ENCODE measurements around the gene ZBED3. TPM values are rescaled to one million over a fixed set of nuclear protein-coding genes. Genes with fewer than 3 reads are reported as not detected.

The ZBED3 gene, protein sequence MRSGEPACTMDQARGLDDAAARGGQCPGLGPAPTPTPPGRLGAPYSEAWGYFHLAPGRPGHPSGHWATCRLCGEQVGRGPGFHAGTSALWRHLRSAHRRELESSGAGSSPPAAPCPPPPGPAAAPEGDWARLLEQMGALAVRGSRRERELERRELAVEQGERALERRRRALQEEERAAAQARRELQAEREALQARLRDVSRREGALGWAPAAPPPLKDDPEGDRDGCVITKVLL
- 14.1 TPM for polyA plus RNA-seq (2012; ENCODE audit: insufficient read length, low read depth)

GRCh38 chr5:77086689-77087483 is at the start of gene ZBED3:
Gene ZBED3 (minus strand): TSS chr5:77087285. CDS start chr5:77077878, 9,407 bp downstream.
- TF ChIP-seq SIN3A (IDR thresholded peaks at IDR 0.05; ENCODE audit: borderline replicate concordance, insufficient read depth, low read length), result no peak
- TF ChIP-seq TAF1 (IDR thresholded peaks at IDR 0.05; ENCODE audit: borderline replicate concordance, insufficient read depth, low read length), result peak; percentile 70; the same call in 1 of the 2 replicates
- TF ChIP-seq, protein P1, sequence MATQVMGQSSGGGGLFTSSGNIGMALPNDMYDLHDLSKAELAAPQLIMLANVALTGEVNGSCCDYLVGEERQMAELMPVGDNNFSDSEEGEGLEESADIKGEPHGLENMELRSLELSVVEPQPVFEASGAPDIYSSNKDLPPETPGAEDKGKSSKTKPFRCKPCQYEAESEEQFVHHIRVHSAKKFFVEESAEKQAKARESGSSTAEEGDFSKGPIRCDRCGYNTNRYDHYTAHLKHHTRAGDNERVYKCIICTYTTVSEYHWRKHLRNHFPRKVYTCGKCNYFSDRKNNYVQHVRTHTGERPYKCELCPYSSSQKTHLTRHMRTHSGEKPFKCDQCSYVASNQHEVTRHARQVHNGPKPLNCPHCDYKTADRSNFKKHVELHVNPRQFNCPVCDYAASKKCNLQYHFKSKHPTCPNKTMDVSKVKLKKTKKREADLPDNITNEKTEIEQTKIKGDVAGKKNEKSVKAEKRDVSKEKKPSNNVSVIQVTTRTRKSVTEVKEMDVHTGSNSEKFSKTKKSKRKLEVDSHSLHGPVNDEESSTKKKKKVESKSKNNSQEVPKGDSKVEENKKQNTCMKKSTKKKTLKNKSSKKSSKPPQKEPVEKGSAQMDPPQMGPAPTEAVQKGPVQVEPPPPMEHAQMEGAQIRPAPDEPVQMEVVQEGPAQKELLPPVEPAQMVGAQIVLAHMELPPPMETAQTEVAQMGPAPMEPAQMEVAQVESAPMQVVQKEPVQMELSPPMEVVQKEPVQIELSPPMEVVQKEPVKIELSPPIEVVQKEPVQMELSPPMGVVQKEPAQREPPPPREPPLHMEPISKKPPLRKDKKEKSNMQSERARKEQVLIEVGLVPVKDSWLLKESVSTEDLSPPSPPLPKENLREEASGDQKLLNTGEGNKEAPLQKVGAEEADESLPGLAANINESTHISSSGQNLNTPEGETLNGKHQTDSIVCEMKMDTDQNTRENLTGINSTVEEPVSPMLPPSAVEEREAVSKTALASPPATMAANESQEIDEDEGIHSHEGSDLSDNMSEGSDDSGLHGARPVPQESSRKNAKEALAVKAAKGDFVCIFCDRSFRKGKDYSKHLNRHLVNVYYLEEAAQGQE (IDR thresholded peaks at IDR 0.05; ENCODE audit: insufficient read depth in 1 of 2, low read depth in 2 of 2, low read length in 2 of 2), result no peak
- peak; percentile 8 for TF ChIP-seq FOXP2 (optimal IDR thresholded peaks at IDR 0.05; ENCODE audit: borderline replicate concordance, extremely low read depth, extremely low read length, insufficient read depth)
- peak; percentile 32 for TF ChIP-seq POLR2AphosphoS5 (IDR thresholded peaks at IDR 0.05; ENCODE audit: low read depth, low read length)

GRCh38 chr5:77133061-77133758 is 46.1 kb upstream of the ZBED3 start:
- TF ChIP-seq FOXP2 (optimal IDR thresholded peaks at IDR 0.05; ENCODE audit: borderline replicate concordance, extremely low read depth, extremely low read length, insufficient read depth) (peak; percentile 76), SIN3A (IDR thresholded peaks at IDR 0.05; ENCODE audit: borderline replicate concordance, insufficient read depth, low read length) (no peak; the same call in 1 of the 2 replicates), TAF1 (IDR thresholded peaks at IDR 0.05; ENCODE audit: borderline replicate concordance, insufficient read depth, low read length) (no peak), POLR2AphosphoS5 (IDR thresholded peaks at IDR 0.05; ENCODE audit: low read depth, low read length) (no peak)
- TF ChIP-seq, protein P1 (IDR thresholded peaks at IDR 0.05; ENCODE audit: insufficient read depth in 1 of 2, low read depth in 2 of 2, low read length in 2 of 2), result 0 out of 4 replicates have a peak, but pooled peaks of 1 of the 2 experiments have one; percentile 12

DNA sequence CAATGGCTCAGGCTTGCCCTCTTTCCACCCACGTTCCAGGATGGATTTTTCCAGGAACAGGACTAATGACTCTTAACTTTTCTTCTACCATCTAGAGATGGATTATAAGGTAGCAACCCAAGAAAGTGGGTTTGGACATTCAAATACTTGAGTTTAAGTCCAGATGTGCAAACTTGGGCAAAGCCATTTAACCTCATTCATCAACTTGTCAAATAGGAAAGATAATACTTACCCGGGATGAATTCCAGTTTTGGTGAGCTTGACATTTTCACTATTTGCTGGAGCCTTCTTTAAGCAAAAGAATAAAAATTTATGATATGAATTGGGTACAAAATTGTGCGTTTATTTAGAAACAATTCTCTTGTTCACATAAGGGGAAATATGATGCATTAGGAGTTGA is 44.3 kb upstream of the ZBED3 start:
- TF ChIP-seq POLR2AphosphoS5 (IDR thresholded peaks at IDR 0.05; ENCODE audit: low read depth, low read length) (no peak), FOXP2 (optimal IDR thresholded peaks at IDR 0.05; ENCODE audit: borderline replicate concordance, extremely low read depth, extremely low read length, insufficient read depth) (no peak), TAF1 (IDR thresholded peaks at IDR 0.05; ENCODE audit: borderline replicate concordance, insufficient read depth, low read length) (no peak), SIN3A (IDR thresholded peaks at IDR 0.05; ENCODE audit: borderline replicate concordance, insufficient read depth, low read length) (no peak)
- TF ChIP-seq, protein P1 (IDR thresholded peaks at IDR 0.05; ENCODE audit: insufficient read depth in 1 of 2, low read depth in 2 of 2, low read length in 2 of 2), result no peak

DNA sequence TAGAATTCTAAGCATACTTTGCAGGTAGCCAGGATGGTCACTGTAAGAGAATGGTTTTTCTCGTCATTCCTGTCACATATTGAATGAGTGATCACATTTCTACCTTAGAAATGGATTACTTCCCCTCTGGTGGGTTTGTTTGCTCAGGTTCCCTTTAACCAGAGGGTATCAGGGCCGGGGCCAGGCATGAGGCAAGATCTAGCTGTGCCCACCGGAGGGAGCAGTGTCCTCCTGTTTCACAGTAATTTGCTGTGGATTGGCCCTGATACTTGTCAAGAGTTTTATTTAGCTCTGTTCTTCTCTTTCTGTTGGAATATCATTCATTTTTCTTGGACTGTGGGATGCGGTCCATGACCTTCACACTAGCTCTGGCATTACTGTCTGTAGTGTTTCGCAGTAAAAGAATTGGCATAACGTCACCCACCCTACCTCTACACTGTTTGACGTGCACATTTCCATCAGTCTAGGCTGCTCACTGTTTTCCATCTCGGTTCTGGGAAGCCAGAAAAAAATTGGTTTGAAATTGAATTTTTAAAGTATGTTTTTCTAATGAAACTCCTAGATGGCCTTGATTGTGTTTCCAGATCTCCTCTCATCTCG is 42.4 kb upstream of the ZBED3 start:
- TF ChIP-seq FOXP2 (optimal IDR thresholded peaks at IDR 0.05; ENCODE audit: borderline replicate concordance, extremely low read depth, extremely low read length, insufficient read depth), result no peak
- no peak for TF ChIP-seq POLR2AphosphoS5 (IDR thresholded peaks at IDR 0.05; ENCODE audit: low read depth, low read length)
- TF ChIP-seq SIN3A (IDR thresholded peaks at IDR 0.05; ENCODE audit: borderline replicate concordance, insufficient read depth, low read length), result no peak
- TF ChIP-seq, protein P1 (IDR thresholded peaks at IDR 0.05; ENCODE audit: insufficient read depth in 1 of 2, low read depth in 2 of 2, low read length in 2 of 2), result no peak
- TF ChIP-seq TAF1 (IDR thresholded peaks at IDR 0.05; ENCODE audit: borderline replicate concordance, insufficient read depth, low read length), result no peak
